Fibroblast of lung (primary cell): ENCODE data around the gene PAGR1.

ENCODE experiments used
- CTCF ChIP-seq, 2 donors: IDR thresholded peaks in 1 of 2; conservative IDR thresholded peaks in 1 of 2; 1 replicate in 1 of 2; 2 replicates in 1 of 2; pipeline ENCODE4 v1.5.1; 2011 to 2012; ENCODE audit warnings: low read length in 2 of 2, control low read depth in 1 of 2, inconsistent platforms in 1 of 2, low read depth in 1 of 2, mild to moderate bottlenecking in 1 of 2
- EZH2 ChIP-seq: IDR thresholded peaks from 2 replicates; pipeline ENCODE4 v1.5.1; 2012; ENCODE audit warnings: low read length, control low read depth, mild to moderate bottlenecking; ENCODE audit errors: missing control alignments

GRCh38 chr16:29834079-29834478, 18.1 kb downstream of the PAGR1 start:
- TF ChIP-seq CTCF (conservative IDR thresholded peaks at IDR 0.05 in 1 of 2, IDR thresholded peaks at IDR 0.05 in 1 of 2; ENCODE audit: low read depth in 1 of 2, low read length in 2 of 2): no peak
- no peak for TF ChIP-seq EZH2
